Measurements from ENCODE around the gene CUL5. TPM values are rescaled to one million over a fixed set of nuclear protein-coding genes. Genes with fewer than 3 reads are reported as not detected.

The CUL5 gene
- 10 to 100 TPM; 32.3 to 38.4 (median 36.2) TPM for total RNA-seq (2021; fragmentation: NEBNext Ultra II Directional; extraction: Animal tissue kit (Norgen Biotek cat#: 25700))
- long read RNA-seq, full-length matches to known transcripts = 3 of 42 reads
- long read RNA-seq, partial matches to known transcripts = 27 of 42 reads
- long read RNA-seq, other reads (novel, unspliced or antisense) = 12 of 42 reads

DNA sequence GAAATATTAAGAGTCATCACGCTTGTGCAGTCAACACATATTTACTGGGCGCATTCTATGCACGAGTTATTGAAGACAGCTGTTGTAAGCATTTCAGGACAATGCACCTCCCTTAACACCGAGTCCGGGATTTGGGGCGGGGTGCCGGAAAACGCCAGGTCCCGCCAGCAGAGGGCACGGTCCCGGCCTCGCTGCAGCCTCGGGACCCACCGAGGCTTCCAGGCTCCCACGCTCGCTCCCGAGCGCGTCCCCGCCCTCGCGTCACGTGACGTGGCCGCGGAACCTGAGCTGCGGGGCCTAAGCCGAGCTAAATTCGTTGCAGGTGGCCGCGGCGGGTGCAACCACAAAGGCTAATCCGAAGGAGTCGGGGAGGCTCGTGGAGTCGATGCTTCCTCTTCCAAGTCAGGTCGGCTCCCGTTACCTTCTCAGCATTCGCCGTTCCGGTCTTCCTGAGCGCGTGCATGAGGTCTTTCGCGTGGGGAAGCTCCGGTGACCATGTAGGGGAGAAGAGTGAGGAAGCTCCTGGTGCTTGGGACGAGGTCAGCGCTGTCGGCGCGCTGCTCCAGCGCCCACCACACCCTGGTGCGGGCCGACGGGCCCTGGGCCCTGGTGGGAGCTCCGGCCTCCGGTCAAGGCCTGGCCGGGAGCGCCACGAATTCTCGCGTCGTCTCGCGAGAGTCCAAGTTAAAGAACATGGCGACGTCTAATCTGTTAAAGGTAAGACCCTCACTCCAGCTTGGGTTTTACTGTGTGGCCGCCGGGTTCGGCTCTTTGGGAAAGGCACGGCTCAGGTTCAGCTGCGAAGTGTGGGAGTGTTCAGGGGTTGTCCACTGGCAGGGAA lies at the start of gene CUL5:
Gene CUL5, plus strand, starts transcription at position 243 of the 841 bp plus-strand sequence. Its CDS starts 451 bp downstream, at position 694.
- peak; percentile 87 for DNase-seq
- H3K4me3 Mint-ChIP-seq = peak within 1 kb of the TSS; percentile 97
- TF ChIP-seq, protein P1, sequence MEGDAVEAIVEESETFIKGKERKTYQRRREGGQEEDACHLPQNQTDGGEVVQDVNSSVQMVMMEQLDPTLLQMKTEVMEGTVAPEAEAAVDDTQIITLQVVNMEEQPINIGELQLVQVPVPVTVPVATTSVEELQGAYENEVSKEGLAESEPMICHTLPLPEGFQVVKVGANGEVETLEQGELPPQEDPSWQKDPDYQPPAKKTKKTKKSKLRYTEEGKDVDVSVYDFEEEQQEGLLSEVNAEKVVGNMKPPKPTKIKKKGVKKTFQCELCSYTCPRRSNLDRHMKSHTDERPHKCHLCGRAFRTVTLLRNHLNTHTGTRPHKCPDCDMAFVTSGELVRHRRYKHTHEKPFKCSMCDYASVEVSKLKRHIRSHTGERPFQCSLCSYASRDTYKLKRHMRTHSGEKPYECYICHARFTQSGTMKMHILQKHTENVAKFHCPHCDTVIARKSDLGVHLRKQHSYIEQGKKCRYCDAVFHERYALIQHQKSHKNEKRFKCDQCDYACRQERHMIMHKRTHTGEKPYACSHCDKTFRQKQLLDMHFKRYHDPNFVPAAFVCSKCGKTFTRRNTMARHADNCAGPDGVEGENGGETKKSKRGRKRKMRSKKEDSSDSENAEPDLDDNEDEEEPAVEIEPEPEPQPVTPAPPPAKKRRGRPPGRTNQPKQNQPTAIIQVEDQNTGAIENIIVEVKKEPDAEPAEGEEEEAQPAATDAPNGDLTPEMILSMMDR (IDR thresholded peaks at IDR 0.05) = peak; percentile 93

DNA sequence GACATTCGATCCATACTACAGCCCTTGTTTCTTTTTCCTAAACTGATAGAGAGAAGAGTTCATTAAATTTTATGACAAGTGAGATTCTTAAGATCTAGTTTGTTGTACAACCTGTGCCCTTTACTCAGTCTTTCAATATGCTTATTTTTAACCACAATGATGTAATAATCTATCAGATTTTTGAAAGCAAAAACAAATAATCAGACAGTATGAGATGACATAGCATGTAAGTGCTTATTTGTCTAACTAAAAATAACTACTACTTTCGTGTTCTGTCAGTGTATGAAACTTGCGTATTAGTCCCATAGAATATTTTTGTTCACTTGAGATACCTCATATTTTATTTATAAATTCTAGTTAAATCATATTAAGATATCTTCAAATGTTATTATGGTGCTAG lies 47.2 kb upstream of the CUL5 start:
- TF ChIP-seq, protein P1 (IDR thresholded peaks at IDR 0.05) = no peak
- no peak overlapping the region for H3K27ac Mint-ChIP-seq

More for the DNA sequence above, at the start of gene CUL5:
- peak within 1 kb of the TSS; percentile 97 for H3K27ac Mint-ChIP-seq
- H3K4me1 Mint-ChIP-seq (ENCODE audit: low read depth) = peaks cover 18% of the 10 kb centered on the region
- H3K9me3 Mint-ChIP-seq = no peaks in the 10 kb centered on the region
- peaks cover 9% of the 10 kb centered on the region; the same call in 1 of the 2 replicates for H3K36me3 Mint-ChIP-seq (ENCODE audit: low read depth)
- H3K27me3 Mint-ChIP-seq (ENCODE audit: insufficient read depth) = no peaks in the 10 kb centered on the region

DNA sequence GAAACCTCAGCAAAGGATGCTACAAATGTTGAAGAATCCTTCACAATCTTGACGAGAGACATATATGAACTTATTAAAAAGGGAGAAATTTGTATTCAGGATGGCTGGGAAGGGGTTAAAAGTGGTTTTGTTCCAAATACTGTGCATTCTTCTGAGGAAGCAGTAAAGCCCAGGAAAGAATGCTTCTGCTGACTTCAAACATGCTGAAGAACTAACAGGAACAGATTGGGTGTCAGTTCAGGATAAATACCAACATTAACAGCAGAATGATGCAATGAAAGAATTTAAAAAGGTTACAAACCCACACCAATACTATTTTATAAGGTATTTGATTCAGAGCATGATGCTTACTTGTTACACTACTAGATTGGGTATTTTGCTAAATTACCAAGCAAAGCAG lies 46.5 kb upstream of the CUL5 start:
- Mint-ChIP-seq H3K27ac (no peak overlapping the region), H3K36me3 (ENCODE audit: low read depth) (no peaks in the 10 kb centered on the region), H3K4me1 (ENCODE audit: low read depth) (no peaks in the 10 kb centered on the region), H3K9me3 (no peaks in the 10 kb centered on the region), H3K27me3 (ENCODE audit: insufficient read depth) (peaks cover 8% of the 10 kb centered on the region), H3K4me3 (no peak overlapping the region)
- TF ChIP-seq, protein P1 (IDR thresholded peaks at IDR 0.05) = no peak
- DNase-seq = no peak

More for the DNA sequence above, 47.2 kb upstream of the CUL5 start:
- no peaks in the 10 kb centered on the region for H3K9me3 Mint-ChIP-seq
- no peaks in the 10 kb centered on the region for H3K36me3 Mint-ChIP-seq (ENCODE audit: low read depth)
- H3K4me1 Mint-ChIP-seq (ENCODE audit: low read depth) = no peaks in the 10 kb centered on the region
- H3K27me3 Mint-ChIP-seq (ENCODE audit: insufficient read depth) = peaks cover 8% of the 10 kb centered on the region
- DNase-seq = no peak
- H3K4me3 Mint-ChIP-seq = no peak overlapping the region

DNA sequence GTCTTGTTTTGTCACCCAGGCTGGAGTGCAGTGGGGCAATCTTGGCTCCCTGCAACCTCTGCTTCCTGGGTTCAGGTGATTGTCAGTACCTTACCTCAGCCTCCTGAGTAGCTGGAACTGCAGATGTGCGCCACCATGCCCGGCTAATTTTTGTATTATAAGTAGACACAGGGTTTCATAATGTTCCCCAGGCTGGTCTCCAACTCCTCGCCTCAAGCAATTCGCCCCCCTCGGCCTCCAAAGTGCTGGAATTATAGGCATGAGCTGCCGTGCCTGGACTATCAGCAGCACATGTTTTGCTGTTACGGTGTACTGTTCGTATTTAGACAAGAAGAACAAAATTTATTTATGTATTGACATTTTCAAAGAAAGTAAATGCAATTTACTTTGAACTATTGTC lies 45.6 kb upstream of the CUL5 start:
- Mint-ChIP-seq H3K4me3 (no peak overlapping the region), H3K9me3 (no peaks in the 10 kb centered on the region), H3K36me3 (ENCODE audit: low read depth) (no peaks in the 10 kb centered on the region), H3K27me3 (ENCODE audit: insufficient read depth) (peaks cover 5% of the 10 kb centered on the region; the same call in 1 of the 2 replicates), H3K27ac (no peak overlapping the region), H3K4me1 (ENCODE audit: low read depth) (no peaks in the 10 kb centered on the region)
- TF ChIP-seq, protein P1 (IDR thresholded peaks at IDR 0.05) = no peak
- no peak for DNase-seq

DNA sequence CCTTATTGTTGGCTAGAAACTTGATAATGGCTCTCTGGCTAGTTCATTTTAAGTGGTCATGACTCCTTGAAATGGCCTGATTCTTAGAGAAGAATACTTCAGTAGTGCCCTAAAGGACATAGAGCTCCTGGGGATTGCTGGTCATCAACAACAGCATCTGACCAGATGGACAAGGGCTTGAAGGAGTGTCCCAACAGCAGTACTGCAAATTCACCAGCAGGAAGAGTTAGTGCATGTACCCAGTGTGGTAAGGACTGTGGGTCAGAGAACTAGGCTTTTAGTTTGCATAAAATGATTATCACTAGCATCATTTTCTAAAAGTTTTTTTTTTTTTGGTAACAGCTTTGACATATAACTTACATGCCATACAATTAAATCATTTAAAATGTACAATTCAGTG lies 39.5 kb upstream of the CUL5 start:
- no peaks in the 10 kb centered on the region for H3K27me3 Mint-ChIP-seq (ENCODE audit: insufficient read depth)
- DNase-seq = no peak
- H3K27ac Mint-ChIP-seq = no peak overlapping the region
- H3K36me3 Mint-ChIP-seq (ENCODE audit: low read depth) = no peaks in the 10 kb centered on the region
- H3K4me3 Mint-ChIP-seq = no peak overlapping the region
- H3K4me1 Mint-ChIP-seq (ENCODE audit: low read depth) = no peaks in the 10 kb centered on the region
- H3K9me3 Mint-ChIP-seq = no peaks in the 10 kb centered on the region
- TF ChIP-seq, protein P1 (IDR thresholded peaks at IDR 0.05) = 0 out of 2 replicates have a peak, but pooled peaks have one; percentile 8
